Glomerular endothelial cell (primary cell): ENCODE measurements around the gene EVA1C. TPM values are rescaled to one million over a fixed set of nuclear protein-coding genes. Genes with fewer than 3 reads are reported as not detected.
"Not testable (repeated sequence)": the region's sequence is repeated elsewhere in the genome, so short reads cannot be mapped to it uniquely, and the experiment has no call there.

Experiments used
- DNase-seq: peaks from one replicate; pipeline ENCODE4 v3.0.0-alpha.2; 2011; ENCODE audit warnings: low read depth, low spot score; ENCODE audit errors: extremely low read depth
- total RNA-seq: library from RNA; depleted of rRNA; stranded (reverse); fragments of >200 nt; gene quantifications from 2 replicates; pipeline ENCODE4 v1.2.3, GENCODE V29; 2015

EVA1C gene
- total RNA-seq, 1 donor from 2014 or later, result 41.2 TPM

- DNase-seq, result no peak
Measured at GRCh38 chr21:32549886-32550285, 137.4 kb downstream of the EVA1C start.

- DNase-seq, result no peak
Measured at GRCh38 chr21:32554832-32555638, 142.5 kb downstream of the EVA1C start.

DNA sequence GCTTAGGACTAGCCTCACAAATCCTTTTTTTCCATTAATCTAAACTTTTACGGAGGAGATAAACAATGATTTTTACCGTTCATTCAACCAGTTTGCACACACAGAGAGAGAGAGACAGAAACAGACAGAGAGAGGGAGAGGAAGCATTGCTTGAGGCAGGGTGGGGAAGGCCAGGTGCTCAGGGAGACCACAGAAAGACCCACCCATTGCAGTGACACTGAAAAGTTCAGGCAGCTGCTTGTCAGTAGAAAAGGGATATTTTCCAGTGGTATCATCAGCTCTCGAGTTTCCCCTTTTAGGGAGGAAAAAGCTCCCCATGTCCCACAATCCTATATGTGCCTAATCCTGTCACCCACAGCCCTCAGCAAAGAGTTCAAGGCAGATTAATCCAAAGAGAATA lies 145.6 kb downstream of the EVA1C start:
- no peak for DNase-seq

GRCh38 chr21:32559006-32559610 lies 146.6 kb downstream of the EVA1C start:
- no peak for DNase-seq

GRCh38 chr21:32560896-32561295 lies 148.4 kb downstream of the EVA1C start:
- DNase-seq, result no peak

DNA sequence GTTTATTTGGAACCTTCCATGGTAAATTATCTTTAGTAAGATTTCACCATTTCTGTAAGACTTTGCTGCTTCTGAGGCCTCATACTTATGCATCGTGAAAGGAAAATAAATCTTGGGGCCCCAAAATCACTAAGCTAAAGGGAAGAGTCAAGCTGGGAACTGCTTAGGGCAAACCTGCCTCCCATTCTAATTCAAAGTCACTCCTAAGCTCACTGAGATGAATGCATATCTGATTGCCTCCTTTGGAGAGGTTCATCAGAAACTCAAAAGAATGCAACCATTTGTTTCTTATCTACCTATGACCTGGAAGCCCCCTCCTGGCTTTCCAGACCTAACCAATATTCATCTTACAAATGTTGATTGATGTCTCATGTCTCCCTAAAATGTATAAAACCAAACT lies 149.0 kb downstream of the EVA1C start:
- DNase-seq, result not testable (repeated sequence)

GRCh38 chr21:32562426-32562825 lies 149.9 kb downstream of the EVA1C start:
- DNase-seq, result no peak

GRCh38 chr21:32562915-32563314 lies 150.4 kb downstream of the EVA1C start:
- DNase-seq, result no peak

Other genes starting within 250 kb of the EVA1C start
- gene MIS18A, start 133.7 kb upstream of the EVA1C start, total RNA-seq, result 4.6 and 7.8 TPM in 2 replicates
- gene MRAP, start 113.9 kb upstream of the EVA1C start, total RNA-seq, result not detected in 2 replicates
- gene URB1, start 19.7 kb upstream of the EVA1C start, total RNA-seq, result 13.6 and 20.2 TPM in 2 replicates
- 0.06 TPM in 1 of 2 replicates, not detected in the other for gene TCP10L, start 172.8 kb downstream of the EVA1C start, total RNA-seq
- 27.6 and 37.6 TPM in 2 replicates for gene CFAP298, start 199.7 kb downstream of the EVA1C start, total RNA-seq